Left forelimb (tissue), 1 donor: Measurements from ENCODE around the gene GPR158.

ENCODE experiments used
- DNase-seq: peaks from one replicate; pipeline ENCODE4 v3.0.0-alpha.2; 2018; ENCODE audit warnings: low spot score

Gene GPR158

DNA sequence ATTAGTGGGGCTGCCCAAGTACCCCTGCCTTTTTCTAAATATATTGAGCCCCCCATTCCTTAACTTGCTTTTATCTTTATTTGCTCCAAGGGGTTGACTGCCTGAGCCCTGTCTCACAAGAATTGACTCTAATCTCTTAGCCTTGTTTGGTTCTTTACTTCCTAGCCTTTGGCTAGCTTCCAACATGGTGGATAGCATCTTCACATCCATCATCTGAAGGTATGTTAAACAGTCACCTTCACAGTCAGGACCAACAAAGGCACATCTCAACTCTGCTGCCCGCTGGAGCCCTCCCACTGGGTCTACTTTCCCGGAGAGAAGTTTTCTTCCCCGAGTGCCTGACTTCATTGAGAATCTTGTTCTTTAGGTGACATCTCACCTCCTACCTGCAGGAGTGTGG is 329.5 kb downstream of the GPR158 start:
- no peak for DNase-seq

DNA sequence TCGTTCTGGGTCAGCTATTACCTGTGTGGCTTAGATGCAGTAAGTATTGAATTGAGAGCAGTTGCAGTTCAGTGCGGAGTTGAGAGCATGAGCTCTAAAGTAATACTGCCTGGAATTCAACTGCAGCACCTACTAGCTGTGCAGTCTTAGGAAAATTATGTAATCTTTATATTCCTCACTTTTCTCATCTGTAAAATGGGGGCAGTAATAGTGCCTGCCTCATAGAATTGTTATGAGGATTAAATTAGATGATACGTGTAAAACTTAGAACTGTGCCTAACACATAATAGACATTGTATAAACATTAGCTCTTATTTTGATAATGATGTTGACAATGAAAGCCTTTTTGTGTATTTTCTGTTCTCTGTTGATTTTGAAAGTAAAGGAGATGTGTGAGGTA is 330.0 kb downstream of the GPR158 start:
- DNase-seq, result no peak

GRCh38 chr10:25505466-25505865 is 330.7 kb downstream of the GPR158 start:
- DNase-seq, result no peak

GRCh38 chr10:25506821-25507335 is 332.1 kb downstream of the GPR158 start:
- no peak for DNase-seq

DNA sequence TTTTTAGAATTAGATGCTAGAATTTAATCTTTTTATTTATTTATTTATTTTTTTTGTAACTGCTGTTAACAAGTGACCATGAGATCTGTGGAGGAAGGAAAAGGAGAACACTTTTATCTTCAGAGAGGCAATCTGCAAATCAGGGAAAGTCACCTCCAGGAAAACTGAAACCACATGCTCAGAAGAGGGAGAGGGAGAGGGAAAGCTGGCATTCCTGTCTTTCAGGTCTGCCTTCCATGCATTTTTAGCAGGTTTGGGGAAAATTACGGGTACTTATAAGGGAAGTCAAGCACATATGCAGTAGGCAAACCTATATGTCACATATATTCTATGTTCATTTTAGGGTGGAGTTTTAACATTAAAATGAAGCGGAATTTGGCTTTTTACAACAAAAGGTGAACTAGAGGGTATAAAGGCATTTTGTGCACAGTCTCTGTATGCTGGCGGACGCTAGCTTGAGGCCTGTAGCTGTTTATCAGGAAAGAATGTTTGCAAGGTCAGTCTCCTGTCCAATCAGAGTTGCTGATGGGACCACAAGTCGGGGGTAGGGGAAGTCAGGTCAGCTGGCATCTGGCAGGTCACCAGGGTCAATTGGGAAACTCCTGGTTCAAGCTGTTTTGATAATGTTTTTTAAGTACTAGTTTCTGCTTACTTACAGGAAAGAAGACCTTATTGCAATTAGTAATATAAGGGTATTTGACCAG is 333.5 kb downstream of the GPR158 start:
- DNase-seq, result no peak

GRCh38 chr10:25509151-25509550 is 334.4 kb downstream of the GPR158 start:
- DNase-seq, result no peak

DNA sequence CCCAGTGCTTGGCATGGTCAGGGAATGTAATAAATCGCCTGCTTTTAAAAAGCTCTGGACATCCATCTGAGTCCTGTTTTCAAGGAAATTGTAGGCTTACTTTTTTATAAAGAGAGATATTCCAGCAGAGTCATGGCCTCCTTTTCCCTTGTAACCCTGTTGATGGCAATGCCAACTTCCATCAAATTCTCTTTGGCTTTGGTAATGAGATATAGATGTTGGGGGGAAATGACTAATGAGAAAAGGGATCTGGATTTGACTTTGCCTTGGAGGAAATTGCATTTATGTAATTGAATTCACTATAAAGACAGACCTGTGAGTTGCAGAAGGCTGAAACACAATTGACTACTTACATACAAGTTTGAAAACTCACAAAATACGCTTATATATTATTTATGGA is 347.5 kb downstream of the GPR158 start:
- DNase-seq, result no peak

DNA sequence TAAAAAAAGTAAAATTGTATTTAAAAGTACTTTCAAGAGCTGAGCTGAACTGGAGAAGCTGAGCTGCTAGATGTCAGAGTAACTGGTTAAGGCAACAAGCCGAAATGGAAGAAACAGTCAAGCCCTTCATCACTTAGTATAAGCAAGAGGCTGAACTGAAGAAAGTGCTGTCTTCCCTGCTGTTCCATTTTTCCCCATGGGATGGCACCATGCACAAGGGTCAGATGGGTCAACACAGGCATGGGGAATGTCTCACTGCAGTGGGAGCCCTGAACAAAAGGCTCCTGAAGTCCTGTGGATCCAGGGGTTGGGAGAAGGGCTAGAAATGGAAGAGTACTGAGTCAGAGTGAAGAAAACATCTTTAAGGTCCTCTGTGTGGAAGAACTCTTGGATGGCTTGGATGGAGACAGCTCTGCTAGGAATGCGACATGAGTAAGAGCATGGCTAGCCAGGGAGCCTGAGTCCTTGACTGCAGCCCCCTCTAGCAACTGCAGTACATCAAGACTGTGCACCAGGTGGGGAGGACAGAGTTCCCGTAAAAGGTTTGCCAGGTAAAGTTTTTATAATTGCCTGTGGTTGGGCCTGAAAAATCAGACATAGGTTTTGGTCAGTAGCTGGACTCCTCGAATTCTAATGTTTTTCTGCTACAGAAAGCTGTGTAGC is 348.3 kb downstream of the GPR158 start:
- DNase-seq, result no peak

DNA sequence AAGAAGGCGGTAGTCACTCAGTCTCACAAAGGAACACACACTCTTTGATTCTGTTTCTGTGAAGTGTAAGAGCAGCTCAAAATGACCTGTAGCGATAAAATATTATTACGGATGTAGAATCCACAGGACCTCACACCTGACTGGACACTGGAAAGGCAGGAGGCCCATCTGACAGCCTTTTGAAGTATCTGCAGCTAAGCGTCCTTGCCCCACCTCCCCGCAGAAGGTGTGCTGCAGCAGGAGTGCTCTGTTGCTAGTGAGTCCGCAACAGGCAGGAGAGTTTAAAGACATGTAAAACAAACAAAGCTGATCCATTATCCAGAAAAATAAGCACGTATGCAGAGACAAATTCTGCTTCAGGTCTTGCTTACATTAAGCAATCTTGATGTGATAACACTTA is 355.5 kb downstream of the GPR158 start:
- no peak for DNase-seq

DNA sequence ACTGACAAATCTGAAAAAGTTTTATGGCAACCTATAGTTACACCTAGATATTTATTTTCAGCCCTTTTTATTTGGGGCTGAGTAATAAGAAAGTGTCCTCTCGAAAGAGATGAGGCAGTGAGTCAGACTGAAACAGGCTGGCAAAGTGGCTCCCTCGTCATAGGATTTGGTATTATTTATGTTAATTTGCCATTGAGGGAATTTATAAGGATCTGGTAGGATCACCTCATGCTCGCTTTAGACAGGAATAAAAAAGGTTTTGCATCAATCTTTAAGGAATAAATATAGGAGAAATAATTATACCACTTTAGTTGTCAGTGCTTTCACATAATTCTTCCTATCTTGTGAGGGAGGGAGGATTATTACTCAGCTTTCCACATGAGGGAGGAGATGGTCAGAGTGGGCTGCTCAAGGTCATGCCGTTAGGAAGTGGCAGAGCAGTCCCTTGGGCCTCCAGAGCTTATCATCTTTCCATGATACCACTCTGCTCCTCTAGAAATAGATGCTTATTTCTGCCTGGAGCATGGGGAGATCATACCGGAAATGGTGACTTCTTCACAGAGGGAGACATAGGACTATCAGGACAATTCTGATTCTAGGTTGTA is 356.8 kb downstream of the GPR158 start:
- DNase-seq, result no peak

DNA sequence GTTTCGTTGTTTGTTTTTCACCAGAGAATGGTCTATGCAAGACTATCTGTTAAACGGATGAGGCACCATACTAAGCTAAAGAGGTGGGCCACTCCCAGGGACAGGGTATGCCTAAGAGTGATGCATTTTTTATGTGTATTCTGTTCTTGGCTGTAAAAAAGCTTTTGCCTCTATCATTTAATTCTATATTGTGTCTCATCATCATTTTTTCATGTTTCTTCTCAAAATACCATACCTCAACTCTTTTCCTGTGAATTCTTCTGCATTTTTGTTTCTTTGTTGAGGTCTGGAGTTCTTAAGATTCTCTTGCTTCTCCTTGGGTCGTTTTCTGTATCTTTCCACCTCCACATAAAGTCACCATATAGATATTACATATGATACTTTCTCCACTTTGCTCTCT is 357.4 kb downstream of the GPR158 start:
- no peak for DNase-seq

GRCh38 chr10:25536027-25536426 is 361.2 kb downstream of the GPR158 start:
- no peak for DNase-seq

GRCh38 chr10:25547382-25547781 is 372.6 kb downstream of the GPR158 start:
- no peak for DNase-seq

- no peak for DNase-seq
These were observed 377.6 kb downstream of the GPR158 start for GRCh38 chr10:25552283-25552919.

- DNase-seq, result no peak
These were observed 381.1 kb downstream of the GPR158 start for GRCh38 chr10:25555865-25556264.

- no peak for DNase-seq
These were observed 381.7 kb downstream of the GPR158 start for GRCh38 chr10:25556457-25556856.

GRCh38 chr10:25557136-25557535 is 382.3 kb downstream of the GPR158 start:
- DNase-seq, result no peak

DNA sequence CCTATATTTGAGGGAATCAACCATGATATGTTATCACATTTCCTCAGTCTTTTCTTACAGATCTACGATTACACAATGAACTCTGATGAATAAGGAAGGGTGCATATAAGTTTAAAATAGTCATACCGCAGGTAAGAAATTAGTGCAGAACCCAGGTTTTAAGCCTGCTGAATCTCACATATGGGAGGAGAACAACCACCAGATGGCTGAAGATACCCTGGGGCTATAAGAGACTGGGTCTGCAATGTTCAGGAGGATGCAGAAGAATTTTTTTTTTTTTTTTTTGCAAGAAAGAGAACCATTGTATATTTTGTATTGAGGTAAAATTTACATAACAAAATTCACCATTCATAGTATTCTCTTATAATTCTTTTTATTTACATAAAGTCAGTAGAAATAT is 387.0 kb downstream of the GPR158 start:
- DNase-seq, result no peak

DNA sequence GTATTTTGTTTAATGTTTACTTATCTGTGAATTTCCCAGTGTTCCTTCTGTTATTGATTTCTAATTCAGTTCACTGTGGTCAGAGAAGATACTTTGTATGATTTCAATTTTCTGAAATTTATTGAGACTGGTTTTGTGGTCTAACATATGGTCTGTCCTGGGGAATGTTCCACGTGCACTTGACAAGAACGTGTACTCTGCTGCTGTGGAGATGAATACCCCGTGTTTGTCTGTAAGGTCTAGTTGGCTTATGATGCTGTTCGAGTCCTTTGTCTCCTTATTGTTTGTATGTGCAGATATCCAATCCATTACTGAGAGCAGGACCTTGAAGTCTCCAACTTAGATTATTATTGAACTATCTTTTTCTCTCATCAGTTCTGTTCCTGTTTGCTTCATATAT is 387.7 kb downstream of the GPR158 start:
- no peak for DNase-seq

DNA sequence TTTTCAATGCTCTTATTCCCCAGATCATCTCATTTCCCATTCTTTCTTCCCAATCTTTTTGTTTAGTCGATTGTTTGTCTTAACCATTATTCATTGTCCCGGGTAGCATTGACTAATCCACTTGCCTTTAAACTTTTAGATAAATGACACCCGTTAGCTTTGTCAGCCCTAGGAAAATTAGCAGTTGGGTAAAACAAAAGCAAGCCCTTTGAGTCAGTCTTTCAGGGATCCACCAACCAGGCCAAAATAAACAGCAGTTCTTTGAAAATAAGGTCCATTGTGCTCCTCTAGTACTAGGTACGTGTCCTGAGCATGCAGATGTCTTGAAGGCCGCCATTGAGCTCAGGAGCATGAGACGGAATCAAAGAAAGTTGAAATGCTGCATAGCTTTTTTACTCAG is 389.6 kb downstream of the GPR158 start:
- no peak for DNase-seq

DNA sequence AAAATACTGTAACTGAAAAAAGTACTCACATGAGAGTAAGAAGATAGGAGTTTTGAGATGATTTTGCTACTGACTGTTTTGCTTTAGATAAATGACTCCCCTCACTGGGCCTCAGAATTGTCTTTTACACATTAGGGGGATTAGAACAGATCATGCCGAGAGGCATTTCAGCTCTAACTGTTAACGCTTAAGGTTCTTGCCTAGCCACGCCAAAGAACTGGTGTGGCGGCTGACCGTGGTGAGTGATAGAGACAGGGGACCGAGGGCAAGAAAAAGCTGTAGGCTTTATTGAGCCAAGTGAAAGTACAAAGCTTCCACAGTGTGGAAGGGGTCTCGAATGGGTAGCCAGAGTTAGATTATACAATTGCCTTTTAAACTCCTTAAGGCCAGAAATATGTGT is 390.8 kb downstream of the GPR158 start:
- DNase-seq, result no peak

DNA sequence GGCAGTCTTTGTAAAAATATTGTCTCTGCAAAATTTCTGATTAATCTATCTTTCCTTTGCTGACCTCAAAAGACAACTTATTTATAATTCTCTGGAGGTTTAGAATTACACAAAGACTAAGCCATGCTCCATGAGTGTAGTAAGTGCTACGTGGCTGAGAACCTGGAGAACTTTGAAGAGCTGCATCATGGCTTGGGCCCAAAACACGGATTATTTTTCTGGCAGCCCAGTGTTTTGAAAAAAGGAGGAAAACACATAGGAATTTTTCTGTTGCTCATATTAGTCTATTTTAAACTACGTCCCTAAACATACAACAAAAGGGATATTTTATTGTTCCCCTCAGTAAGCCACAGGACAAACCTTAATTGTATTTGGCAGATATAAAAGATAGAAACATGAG is 398.5 kb downstream of the GPR158 start:
- no peak for DNase-seq

GRCh38 chr10:25575343-25575742 is 400.5 kb downstream of the GPR158 start:
- no peak for DNase-seq
